Prostate gland (tissue), 2 donors: ENCODE data around the gene TGFB2.

Source experiments
- CTCF ChIP-seq, 4 experiments: fragments of 200-600 bp in 2 of 4; fragments of 450-650 bp in 2 of 4; sonication (generic) in 2 of 4; IDR thresholded peaks; 1 replicate in 3 of 4; 2 replicates in 1 of 4; pipeline ENCODE4 v1.5.1; 2016 to 2019; ENCODE audit warnings: antibody characterized with exemption in 4 of 4, mild to moderate bottlenecking in 2 of 4, moderate library complexity in 2 of 4
- POLR2A ChIP-seq: fragments of 450-650 bp; IDR thresholded peaks from one replicate; pipeline ENCODE4 v1.6.1; 2016; ENCODE audit warnings: antibody characterized with exemption, mild to moderate bottlenecking

DNA sequence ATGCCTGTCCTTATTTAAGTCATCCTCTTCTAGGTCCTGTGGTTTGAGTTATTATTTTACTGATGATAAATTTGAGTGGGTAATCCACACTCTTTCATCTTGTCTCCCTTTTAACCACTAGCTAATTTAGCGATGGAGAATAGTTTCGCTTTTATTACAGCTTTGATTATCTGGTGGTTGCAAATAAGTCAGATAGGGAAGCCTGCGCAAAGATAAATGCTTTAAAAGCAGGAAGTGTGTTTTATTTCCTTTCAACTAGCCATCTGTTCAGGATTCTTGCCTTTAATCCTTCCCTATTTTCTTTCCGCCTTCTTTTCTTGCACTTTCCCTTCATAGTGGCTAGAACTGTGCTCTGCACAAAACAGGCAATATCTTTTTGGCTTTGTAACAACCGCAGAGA, 129.0 kb downstream of the TGFB2 start:
- no peak for TF ChIP-seq CTCF (IDR thresholded peaks at IDR 0.05)
- no peak for TF ChIP-seq POLR2A
